ENCODE results near the gene FRY.
A peak's percentile ranks its signal among the peaks of the same experiment; 100 is the strongest.

FRY gene

DNA sequence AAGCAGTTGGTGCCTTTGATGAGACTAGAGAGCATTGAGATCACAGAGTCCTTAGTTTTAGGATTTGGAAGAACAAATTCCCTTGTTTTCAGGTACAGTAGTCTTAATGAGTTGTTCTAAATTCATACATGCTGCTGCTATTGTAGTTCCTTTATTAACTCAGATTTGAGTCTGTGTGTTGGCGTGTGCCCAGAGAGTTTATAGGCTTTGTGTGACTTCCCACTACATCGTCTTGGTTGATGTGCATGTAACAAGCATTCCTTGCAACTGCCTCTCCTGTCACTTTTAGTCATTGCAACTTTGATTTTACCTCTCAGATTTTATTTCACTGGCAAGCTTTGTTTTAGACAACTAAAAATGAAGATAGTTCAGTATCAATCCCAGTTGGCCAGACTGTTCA, 148.1 kb downstream of the FRY start:
- DNase-seq, result no peak

- DNase-seq, result no peak
Measured at GRCh38 chr13:32187651-32188050, 156.1 kb downstream of the FRY start.

DNA sequence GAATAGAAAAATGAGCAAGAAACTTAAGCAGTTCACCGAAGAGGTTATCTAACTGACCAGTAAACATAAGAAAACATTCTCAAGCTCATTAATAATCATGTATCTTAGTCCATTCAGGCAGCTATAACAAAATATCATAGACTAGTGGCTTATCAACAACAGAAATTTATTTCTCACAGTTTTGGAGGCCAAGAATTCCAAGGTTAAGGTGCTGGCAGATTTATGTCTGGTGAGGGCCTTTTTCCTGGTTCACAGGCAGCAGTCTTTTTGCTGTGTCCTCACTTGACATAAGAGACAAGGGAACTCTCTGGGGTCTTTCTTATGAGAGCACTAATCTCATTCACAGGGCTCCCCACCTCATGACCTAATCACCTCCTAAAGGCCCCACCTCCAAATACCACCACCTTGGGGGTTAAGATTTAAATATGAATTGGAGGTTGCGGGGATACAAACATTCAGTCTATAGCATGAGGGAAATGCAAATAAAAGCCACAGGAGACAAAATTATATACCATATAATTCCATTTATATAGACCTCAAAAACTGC, 160.0 kb downstream of the FRY start:
- no peak for DNase-seq

DNA sequence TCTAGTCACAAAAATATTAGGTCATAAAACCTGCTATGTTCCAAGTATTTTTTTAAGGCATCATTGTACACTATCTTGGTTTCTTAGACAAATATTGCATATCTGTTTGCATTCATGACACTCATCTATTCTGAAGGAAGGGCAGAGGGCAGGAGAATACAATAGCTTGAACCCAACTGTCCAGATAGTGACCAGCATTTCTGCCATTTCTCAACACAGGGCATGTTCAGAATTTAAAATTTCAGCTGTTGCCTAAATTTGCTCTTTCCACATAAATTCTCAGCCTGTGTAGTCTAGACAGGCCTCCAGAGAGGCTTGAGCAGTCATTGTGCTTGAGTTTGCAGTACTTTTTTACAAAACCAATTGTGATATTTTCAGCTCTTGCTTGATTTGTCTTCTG, 164.1 kb downstream of the FRY start:
- no peak for DNase-seq

- DNase-seq, result no peak
Measured at GRCh38 chr13:32199168-32199567, 167.6 kb downstream of the FRY start.

GRCh38 chr13:32200741-32201140, 169.2 kb downstream of the FRY start:
- no peak for DNase-seq

GRCh38 chr13:32201809-32202208, 170.2 kb downstream of the FRY start:
- DNase-seq, result no peak

DNA sequence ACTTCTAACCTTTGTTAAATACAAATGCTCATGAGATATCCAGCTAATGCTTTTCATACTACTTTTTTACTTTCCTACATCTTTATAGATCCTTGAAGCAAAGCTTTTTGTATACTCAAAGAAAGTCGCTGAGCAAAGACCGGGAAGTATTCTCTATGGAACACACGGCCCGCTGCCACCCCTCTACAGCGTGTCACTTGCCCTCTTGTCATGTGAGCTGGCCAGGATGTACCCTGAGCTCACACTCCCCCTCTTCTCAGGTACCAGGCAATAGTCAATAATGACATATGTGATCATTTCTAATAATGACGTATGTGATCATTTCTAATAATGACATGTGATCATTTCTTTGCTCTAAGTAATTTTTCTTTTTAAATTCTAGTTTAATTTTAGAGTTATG, 170.7 kb downstream of the FRY start:
- DNase-seq, result no peak

GRCh38 chr13:32203221-32203620, 171.6 kb downstream of the FRY start:
- no peak for DNase-seq

DNA sequence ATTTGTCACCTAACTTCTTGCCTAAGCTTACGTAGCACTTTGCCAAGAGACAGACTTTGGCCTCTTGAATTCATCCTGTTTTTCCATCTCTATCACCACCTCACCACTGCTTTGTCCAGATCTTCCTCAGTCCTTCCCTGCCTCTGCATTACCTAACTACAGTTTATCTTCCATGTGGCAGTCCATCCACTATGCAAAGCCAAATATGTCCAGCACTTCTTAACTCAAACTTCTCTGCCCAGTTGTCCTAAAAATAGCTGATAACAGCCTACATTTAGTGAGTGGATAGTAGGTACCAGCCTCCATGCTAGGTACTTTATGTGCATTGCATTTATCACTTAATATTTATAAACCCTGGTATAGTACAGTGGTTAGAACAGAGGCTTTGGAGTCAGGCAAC, 172.2 kb downstream of the FRY start:
- no peak for DNase-seq

- DNase-seq, result no peak
Measured at GRCh38 chr13:32205431-32206096, 174.0 kb downstream of the FRY start.

- no peak for DNase-seq
Measured at GRCh38 chr13:32206097-32206740, 174.6 kb downstream of the FRY start.

DNA sequence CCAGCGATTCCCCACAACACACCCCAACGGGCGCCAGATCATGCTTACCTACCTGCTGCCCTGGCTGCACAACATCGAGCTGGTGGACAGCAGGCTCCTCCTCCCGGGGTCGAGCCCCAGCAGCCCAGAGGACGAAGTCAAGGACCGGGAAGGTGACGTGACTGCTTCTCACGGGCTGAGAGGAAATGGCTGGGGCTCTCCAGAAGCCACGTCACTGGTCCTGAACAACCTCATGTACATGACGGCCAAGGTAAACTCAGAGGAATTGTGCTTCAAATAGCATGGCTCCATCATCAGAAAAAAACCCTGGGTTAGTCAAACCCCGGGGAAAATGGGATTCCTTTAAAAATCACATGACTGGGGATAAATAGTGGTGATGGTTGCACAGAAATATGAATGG, 177.3 kb downstream of the FRY start:
- no peak for DNase-seq

DNA sequence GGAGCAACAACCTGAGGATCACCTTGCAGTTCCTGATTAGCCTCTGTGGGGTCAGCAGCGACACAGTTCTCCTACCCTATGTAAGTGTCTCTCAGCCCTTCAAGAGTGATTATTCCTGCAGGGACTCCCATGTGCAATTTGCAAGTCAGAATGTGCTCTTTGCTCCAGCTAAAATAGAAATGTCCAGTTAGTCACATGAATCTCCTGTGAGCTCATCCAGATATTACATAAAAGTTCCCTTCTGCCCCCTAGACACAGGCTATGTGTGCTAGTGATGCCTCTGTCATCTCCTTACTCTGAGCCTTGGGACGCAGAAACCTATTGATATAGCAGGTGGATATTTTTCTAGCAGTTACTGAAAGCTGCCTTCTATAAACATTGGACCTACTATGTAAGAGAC, 178.1 kb downstream of the FRY start:
- no peak for DNase-seq

- DNase-seq, result no peak
Measured at GRCh38 chr13:32210101-32210500, 178.5 kb downstream of the FRY start.

DNA sequence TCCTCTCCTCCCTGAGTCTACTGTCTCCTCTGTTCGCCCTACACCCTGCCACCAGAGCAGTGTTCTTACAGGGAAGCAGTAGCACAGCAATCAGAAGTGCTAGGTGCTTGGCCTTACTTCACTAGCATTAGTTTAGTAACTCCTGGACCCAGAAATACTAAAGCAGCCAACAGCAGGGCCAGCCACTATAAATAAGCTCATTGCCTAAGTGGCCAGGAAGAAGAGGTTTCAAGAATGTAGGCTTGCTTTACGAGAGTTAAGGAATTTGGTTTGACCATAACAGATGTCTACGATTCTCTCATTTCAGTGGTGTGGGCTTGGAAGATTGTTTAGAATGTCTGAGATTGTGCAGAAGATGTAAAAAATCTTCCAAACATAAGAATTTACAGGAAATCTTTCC, 180.2 kb downstream of the FRY start:
- peak; percentile 94 for DNase-seq

DNA sequence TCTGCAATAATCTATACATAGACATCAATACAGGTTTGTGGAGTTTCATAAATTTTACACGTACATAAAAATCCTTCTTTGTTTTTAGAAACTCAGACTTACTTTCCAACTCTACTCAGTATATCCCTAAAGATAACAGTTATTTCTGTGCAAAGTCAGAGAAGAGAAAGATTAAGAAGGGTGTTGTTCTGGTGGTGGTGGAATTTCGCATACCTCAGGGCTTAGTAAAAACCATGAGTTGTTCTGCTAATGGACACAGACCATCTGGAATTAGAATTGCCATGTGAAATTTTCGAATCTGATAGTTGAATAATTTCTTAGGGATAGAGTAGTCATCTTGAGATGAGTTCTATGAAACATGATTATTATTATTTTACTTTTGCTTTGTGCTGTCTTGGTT, 180.8 kb downstream of the FRY start:
- peak; percentile 79 for DNase-seq

GRCh38 chr13:32213626-32214025, 182.1 kb downstream of the FRY start:
- DNase-seq, result no peak

DNA sequence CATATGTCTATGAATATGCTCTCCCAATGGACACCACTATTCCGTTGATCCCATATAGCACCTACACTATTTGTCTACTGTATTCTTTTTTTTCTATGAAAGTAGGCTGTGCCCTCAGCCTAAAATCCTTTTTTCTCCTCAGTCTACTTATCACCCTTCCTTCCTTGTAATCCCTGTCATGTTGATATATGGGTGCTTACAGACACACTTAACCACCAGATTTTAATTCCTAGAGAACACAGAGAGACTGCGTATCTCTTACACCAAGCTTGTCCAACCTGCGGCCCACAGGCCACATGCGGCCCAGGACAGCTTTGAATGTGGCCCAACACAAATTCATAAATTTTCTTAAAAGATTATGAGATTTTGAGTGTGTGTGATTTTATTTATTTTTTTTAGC, 182.5 kb downstream of the FRY start:
- DNase-seq, result no peak

GRCh38 chr13:32216281-32216680, 184.7 kb downstream of the FRY start:
- DNase-seq, result no peak

GRCh38 chr13:32222046-32222676, 190.6 kb downstream of the FRY start:
- no peak for DNase-seq

DNA sequence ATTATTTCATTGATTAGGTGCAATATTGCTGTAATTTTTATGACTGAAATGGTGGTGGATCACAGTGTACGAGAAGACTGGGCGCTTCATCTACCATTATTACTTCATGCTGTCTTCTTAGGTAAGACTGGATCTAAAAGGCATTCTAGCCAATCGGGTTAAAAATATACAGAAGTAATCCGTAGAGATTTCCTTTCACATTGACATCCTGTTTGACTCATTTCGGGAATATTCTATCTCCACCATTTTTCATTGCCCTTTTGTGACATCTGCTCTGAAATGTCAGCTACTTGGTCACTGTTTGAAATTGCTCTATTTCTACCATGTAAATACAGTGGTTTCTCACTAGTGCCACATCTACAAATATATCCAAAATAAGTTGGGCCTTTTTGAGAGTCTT, 193.3 kb downstream of the FRY start:
- no peak for DNase-seq

- peak; percentile 83 for DNase-seq
Measured at GRCh38 chr13:32225481-32225931, 193.9 kb downstream of the FRY start.
